ENCODE results near the gene GRIK1.

The GRIK1 gene

GRCh38 chr21:29771491-29772066 lies 168.2 kb downstream of the GRIK1 start:
- DNase-seq = no peak

- no peak for DNase-seq
Observed at GRCh38 chr21:29763674-29764073, 176.1 kb downstream of the GRIK1 start.

DNA sequence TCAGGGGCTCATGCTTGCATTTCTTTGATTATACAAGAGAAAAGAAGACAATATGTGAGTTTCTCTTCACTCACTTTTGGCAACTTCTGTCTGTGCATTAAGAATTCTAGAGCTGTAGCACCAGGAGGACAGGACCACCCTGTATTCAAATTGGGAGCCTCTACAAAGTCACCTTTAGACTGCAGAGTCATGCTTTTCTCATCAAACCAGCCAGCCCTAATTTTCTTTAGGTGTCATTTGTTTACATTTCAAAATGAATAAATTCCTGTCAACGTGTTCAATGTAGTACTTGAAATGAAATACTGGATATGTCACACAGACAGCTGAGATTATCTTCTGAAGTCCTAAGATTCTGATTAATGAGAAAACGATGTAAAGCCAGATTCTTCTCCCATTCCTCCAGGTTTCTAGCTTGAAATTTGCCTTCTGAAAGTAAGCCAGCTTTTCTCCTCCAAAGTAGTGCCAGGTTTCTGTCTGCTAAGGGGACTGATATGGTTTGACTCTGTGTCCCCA lies 177.2 kb downstream of the GRIK1 start:
- DNase-seq = no peak

DNA sequence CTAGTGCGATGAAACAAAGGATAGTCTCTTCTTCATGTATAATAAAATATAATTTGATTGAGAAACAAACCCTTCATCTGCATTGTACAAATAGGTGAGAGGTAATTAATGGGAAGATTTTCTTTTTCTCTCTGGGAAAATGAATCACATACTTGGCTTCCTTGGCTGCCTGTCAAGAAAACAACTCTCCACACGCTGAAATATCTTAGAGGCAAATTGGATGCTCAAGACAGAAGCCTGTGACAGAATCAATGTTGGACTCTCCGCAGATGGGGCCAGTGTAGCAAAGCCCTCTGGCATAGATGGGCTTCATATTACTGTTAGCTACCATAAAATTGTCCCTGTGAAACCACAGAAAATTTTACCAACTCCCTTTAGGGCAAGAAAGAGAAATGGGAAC lies 186.6 kb downstream of the GRIK1 start:
- no peak for DNase-seq

DNA sequence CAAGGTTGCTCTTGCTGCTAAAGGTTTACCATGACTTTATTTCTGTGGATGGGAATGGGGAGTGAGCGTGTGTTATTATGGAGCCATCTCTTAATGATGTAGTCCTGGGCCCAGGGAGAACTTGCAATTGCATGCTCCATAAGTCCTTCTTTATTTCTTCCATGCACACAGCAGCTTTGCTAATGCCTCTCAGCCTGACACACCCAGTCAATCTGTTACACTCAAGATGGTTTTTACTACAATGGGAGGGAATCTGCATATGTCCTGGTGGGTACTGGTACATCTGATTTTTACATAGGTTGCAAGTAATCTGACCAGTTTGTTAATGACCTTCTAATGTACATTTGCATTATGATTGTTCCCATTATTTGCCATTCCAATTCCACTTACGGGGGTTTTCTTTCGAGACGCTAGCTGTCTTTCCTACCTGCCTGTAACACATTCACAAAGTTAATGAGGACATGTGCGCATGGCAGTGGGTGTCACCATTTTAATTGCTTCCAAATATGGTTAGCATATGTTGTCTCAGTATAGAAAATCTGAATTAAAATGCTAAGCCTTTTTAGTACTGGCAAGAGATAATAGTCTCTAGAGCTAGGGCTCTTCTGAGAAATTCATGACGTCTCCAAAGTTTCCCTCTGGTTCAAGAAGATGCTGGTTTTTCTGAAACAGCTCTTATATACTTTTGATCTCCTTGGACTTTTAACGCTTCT lies 188.2 kb downstream of the GRIK1 start:
- DNase-seq = no peak

GRCh38 chr21:29749957-29750356 lies 189.8 kb downstream of the GRIK1 start:
- no peak for DNase-seq

DNA sequence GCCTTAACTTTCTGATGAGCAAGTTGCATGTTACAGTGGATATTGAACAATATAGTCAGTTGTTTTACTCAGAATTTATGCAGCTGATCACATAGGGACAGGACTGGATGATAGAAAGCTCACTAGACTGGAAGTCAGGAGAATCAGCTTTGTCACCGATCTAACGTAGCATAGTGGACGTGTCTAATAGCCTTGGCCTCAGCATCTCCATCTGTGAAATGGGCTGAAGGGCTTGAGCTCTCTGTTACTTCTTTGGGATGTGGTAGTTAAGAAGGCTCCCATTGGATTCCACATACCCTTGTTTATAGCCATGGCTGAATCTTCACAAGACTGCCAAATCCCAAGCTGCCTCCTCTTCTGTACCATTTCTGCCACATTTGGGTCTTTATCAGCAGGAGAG lies 190.6 kb downstream of the GRIK1 start:
- DNase-seq = no peak

- DNase-seq = no peak
Observed at GRCh38 chr21:29748391-29749167, 191.2 kb downstream of the GRIK1 start.

DNA sequence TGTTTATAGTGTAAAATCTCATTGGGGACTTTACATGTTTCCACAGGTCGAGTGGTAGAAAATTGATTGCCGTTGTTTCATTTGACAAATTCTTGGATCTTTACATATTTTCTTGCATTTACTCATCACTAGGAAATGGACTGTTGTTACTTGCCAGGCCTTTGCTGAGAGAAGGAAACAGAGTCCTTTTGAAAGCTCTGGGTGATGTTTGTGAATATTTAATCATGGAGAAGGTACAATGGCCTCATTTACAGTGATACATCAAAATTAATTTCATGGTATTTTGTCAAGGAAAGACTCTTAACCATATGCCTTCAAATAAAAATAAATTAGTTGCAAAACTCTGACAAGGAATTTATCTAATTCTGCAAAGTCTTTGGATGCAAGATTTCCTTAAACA lies 198.0 kb downstream of the GRIK1 start:
- DNase-seq = no peak

DNA sequence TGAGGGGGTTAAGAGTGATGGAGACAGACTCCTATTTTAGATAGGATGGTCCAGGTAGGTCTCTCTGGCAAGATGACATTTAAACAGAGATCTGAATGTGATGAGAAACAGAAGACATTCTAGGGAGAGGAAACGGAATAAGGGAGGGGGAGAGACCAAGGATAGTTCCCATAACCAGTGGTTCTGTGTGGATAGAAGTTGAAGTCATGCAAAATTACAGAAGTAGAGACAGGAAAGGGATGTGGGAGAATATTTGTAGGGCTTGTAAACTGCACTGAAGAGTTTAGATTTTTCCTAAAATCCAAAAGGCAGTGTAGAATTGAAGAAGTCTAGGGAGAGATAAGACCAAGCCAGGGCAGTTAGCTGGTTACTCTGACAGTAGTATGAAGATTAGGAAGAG lies 200.6 kb downstream of the GRIK1 start:
- no peak for DNase-seq

DNA sequence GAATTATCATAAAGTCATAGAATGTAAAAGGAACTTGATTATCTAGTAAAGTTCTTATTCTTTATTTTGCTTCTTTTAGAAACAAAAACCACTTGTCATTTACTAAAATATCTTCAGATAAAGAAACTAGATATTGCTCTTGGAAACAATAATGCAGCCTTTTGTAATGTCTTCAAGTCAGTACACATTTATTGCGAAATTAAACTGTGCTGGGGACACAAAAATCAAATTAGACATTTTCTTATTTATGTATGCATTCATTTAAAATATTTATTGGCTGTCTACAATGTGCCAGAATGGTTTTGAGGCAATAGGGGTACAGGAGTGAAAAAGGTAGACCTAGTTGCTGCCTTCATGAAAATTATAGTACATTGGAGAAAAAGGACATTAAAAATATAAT lies 201.1 kb downstream of the GRIK1 start:
- no peak for DNase-seq

GRCh38 chr21:29737186-29737585 lies 202.6 kb downstream of the GRIK1 start:
- no peak for DNase-seq

DNA sequence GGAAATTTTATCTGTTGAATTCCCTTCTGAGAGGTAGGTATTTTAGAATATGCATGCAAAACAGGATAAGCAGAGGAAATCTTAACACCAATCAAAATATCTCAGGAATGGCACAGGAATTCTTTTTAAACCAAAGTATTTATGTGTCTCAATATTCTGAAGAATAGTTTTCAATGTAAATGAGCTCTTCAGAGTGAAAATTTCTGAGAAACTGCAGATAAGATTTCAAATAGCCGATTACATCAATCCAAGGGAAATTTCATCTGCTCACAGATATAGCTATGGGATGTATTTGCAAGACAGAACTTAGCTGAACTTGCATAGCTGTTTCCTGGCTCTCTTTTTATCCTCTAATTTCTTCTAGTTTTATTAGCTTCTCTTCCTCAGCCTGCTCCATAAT lies 209.5 kb downstream of the GRIK1 start:
- DNase-seq = no peak

GRCh38 chr21:29726044-29726443 lies 213.8 kb downstream of the GRIK1 start:
- DNase-seq = no peak

- no peak for DNase-seq
Observed at GRCh38 chr21:29725025-29725736, 214.6 kb downstream of the GRIK1 start.

- DNase-seq = no peak
Observed at GRCh38 chr21:29721964-29722363, 217.8 kb downstream of the GRIK1 start.

- no peak for DNase-seq
Observed at GRCh38 chr21:29721221-29721620, 218.6 kb downstream of the GRIK1 start.

DNA sequence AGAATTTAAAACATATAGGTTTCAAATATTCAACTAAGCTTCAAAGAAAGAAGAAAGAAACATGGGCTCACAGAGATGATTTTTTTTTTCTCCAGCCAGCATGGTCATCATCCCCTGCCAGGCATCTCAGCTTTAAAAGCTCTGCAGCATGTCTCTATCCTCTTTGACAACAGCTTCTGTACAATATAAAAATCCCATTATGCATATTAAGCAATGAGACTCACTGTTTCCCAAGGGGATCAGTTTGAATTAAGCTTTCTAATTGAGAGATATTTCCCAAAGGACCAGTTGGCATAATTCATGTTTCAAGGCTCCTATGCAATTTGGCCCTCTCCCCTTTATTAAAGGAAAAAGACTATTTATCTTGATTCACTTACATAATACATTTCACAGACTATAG lies 220.3 kb downstream of the GRIK1 start:
- no peak for DNase-seq

DNA sequence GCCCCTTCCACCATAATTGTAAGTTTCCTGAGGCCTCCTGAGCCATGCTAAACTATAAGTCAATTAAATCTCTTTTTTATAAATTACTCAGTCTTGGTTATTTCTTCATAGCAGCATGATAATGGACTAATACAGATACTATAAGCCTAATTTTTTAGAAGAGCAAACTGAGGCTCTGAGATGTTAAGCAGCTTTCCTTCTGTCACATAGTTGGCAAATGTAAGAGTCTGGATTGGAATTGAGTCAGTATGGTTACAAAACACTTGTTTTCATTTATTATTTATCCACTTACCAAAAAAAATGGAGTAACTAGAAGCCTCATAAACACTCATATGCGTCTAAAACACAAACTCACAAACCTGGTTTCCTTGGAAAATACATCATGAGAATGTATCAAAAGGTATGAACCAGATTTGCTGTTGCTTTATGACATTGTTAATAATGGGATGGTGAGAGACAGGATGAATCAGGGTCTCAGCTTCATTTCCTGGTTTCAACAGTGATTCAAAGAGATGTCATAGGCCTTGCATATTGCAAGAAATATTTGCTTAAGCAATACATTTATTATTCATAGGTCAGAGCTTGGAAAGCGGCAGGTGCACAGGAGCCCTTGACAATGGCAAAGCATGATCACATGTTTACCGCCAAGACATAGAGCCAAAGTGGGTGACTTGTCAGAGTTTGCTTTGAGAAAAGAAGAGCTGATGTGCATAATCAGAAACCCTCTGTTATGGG lies 221.5 kb downstream of the GRIK1 start:
- DNase-seq = no peak

GRCh38 chr21:29717659-29718058 lies 222.1 kb downstream of the GRIK1 start:
- no peak for DNase-seq

- DNase-seq = no peak
Observed at GRCh38 chr21:29716753-29717152, 223.0 kb downstream of the GRIK1 start.

GRCh38 chr21:29715089-29715488 lies 224.7 kb downstream of the GRIK1 start:
- DNase-seq = no peak

DNA sequence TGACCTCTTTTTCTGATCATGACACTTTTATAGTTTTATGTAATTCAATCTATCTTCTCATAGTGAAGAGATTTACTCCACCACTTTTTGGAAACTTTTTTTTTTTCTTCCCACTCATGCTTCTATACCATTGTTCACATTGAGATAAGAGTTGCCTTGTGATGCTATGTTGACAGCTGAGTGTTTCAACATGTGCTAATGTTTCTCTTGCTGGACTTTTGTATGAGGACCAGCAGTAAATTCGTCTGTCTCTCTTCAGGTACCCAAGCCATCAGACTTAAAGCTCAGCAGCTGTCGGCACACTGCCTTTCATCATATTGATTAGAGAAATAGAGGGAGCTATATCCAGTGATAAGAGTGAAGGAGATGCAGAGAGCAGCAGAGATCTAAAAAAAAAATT lies 227.0 kb downstream of the GRIK1 start:
- no peak for DNase-seq
